ENCODE measurements around the gene ZNF516. TPM values are rescaled to one million over a fixed set of nuclear protein-coding genes. Genes with fewer than 3 reads are reported as not detected.

The ZNF516 gene
- total and polyA plus RNA-seq, 2 experiments from 2014 or later = 18.2 to 29.2 TPM

- Histone ChIP-seq H3K4me2 (no peak overlapping the region), H3K4me1 (ENCODE audit: insufficient read depth) (peaks cover 8% of the 10 kb centered on the region), H2AFZ (no peak overlapping the region), H3K27ac (no peak overlapping the region), H4K20me1 (ENCODE audit: insufficient read depth, poor library complexity, severe bottlenecking) (peaks cover 72% of the 10 kb centered on the region), H3K4me3 (no peak overlapping the region), H3K79me2 (peaks cover 83% of the 10 kb centered on the region), H3K9me2 (replicated peaks; ENCODE audit: insufficient read depth) (no peaks in the 10 kb centered on the region), H3K36me3 (replicated peaks; ENCODE audit: insufficient read depth, low read depth) (no peaks in the 10 kb centered on the region), H3K27me3 (no peaks in the 10 kb centered on the region), H3K9me3 (ENCODE audit: low read depth) (no peaks in the 10 kb centered on the region)
- WGBS (ENCODE audit: low lambda C conversion rate, missing lambda C conversion rate) = 88% methylated on average over 17 of the region's 25 CpGs
- no peak for DNase-seq (ENCODE audit: low spot score)
- no peak for TF ChIP-seq EZH2phosphoT487 (IDR thresholded peaks at IDR 0.05; ENCODE audit: low read depth, severe bottlenecking, unreplicated experiment)
- TF ChIP-seq EZH2 (IDR thresholded peaks at IDR 0.05; ENCODE audit: borderline replicate concordance) = no peak
- TF ChIP-seq, protein P1, sequence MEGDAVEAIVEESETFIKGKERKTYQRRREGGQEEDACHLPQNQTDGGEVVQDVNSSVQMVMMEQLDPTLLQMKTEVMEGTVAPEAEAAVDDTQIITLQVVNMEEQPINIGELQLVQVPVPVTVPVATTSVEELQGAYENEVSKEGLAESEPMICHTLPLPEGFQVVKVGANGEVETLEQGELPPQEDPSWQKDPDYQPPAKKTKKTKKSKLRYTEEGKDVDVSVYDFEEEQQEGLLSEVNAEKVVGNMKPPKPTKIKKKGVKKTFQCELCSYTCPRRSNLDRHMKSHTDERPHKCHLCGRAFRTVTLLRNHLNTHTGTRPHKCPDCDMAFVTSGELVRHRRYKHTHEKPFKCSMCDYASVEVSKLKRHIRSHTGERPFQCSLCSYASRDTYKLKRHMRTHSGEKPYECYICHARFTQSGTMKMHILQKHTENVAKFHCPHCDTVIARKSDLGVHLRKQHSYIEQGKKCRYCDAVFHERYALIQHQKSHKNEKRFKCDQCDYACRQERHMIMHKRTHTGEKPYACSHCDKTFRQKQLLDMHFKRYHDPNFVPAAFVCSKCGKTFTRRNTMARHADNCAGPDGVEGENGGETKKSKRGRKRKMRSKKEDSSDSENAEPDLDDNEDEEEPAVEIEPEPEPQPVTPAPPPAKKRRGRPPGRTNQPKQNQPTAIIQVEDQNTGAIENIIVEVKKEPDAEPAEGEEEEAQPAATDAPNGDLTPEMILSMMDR (IDR thresholded peaks at IDR 0.05; ENCODE audit: poor library complexity) = no peak
These were observed 93.5 kb downstream of the ZNF516 start for GRCh38 chr18:76401498-76401897.

DNA sequence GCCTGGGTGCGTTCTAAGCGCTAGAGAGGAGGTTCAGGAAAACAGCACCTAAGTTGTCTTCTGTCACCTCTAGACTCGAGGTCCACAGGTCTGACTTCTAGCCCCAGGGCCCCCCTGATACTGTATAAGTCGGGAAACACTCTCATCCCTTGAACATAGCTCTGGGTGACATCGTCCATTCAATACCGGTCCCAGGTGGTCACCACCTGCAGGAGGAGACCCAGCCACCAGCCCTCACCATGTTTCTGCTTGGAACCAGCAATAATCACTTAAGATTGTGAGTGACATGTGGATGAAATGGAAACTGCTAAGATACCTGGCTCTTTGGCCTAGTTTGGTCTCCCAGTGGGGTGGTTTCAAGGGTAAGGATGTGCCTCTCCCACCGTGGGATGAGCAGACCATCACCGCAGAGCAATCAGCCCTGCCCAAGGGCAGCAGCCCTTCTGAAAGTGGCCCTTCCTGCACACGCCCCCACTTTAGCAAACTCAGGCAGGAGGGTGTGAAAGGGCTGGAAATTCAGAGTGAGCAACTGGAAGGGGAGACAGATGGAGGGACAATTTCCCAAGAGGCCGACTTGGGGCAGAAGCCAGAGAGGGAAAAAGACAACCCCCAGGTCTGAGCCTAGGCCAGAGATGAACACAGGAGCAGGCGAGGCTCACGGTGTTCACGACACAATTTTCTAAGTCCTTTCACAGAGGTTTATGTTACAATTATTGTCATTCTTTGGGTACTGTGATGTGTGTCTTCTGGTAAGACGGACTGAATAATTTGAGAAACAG is 95.2 kb downstream of the ZNF516 start:
- no peak overlapping the region for H2AFZ ChIP-seq
- DNase-seq (ENCODE audit: low spot score) = no peak
- peaks cover 11% of the 10 kb centered on the region for H3K4me1 ChIP-seq (ENCODE audit: insufficient read depth)
- H3K4me2 ChIP-seq = no peak overlapping the region
- H3K9me3 ChIP-seq (ENCODE audit: low read depth) = no peaks in the 10 kb centered on the region
- H4K20me1 ChIP-seq (ENCODE audit: insufficient read depth, poor library complexity, severe bottlenecking) = peaks cover 72% of the 10 kb centered on the region
- no peaks in the 10 kb centered on the region for H3K9me2 ChIP-seq (replicated peaks; ENCODE audit: insufficient read depth)
- H3K27ac ChIP-seq = no peak overlapping the region
- TF ChIP-seq, protein P1 (IDR thresholded peaks at IDR 0.05; ENCODE audit: poor library complexity) = no peak
- no peak for TF ChIP-seq EZH2 (IDR thresholded peaks at IDR 0.05; ENCODE audit: borderline replicate concordance)
- no peak for TF ChIP-seq EZH2phosphoT487 (IDR thresholded peaks at IDR 0.05; ENCODE audit: low read depth, severe bottlenecking, unreplicated experiment)
- peaks cover 81% of the 10 kb centered on the region for H3K79me2 ChIP-seq
- 85% methylated on average over 14 of the region's 14 CpGs for WGBS (ENCODE audit: low lambda C conversion rate, missing lambda C conversion rate)
- no peak overlapping the region for H3K4me3 ChIP-seq
- H3K27me3 ChIP-seq = no peaks in the 10 kb centered on the region
- no peaks in the 10 kb centered on the region for H3K36me3 ChIP-seq (replicated peaks; ENCODE audit: insufficient read depth, low read depth)

- DNase-seq (ENCODE audit: low spot score) = peak; percentile 89
- WGBS (ENCODE audit: low lambda C conversion rate, missing lambda C conversion rate) = 20% methylated on average over 14 of the region's 14 CpGs
- no peak overlapping the region for H3K27ac ChIP-seq
- H3K4me2 ChIP-seq = no peak overlapping the region
- H3K36me3 ChIP-seq (replicated peaks; ENCODE audit: insufficient read depth, low read depth) = no peaks in the 10 kb centered on the region
- peaks cover 72% of the 10 kb centered on the region for H4K20me1 ChIP-seq (ENCODE audit: insufficient read depth, poor library complexity, severe bottlenecking)
- H2AFZ ChIP-seq = no peak overlapping the region
- H3K9me3 ChIP-seq (ENCODE audit: low read depth) = no peaks in the 10 kb centered on the region
- H3K27me3 ChIP-seq = no peaks in the 10 kb centered on the region
- TF ChIP-seq EZH2phosphoT487 (IDR thresholded peaks at IDR 0.05; ENCODE audit: low read depth, severe bottlenecking, unreplicated experiment) (no peak), EZH2 (IDR thresholded peaks at IDR 0.05; ENCODE audit: borderline replicate concordance) (no peak)
- TF ChIP-seq, protein P1 (IDR thresholded peaks at IDR 0.05; ENCODE audit: poor library complexity) = peak; percentile 95
- H3K4me1 ChIP-seq (ENCODE audit: insufficient read depth) = peaks cover 12% of the 10 kb centered on the region
- H3K9me2 ChIP-seq (replicated peaks; ENCODE audit: insufficient read depth) = no peaks in the 10 kb centered on the region
- H3K4me3 ChIP-seq = no peak overlapping the region
- H3K79me2 ChIP-seq = peaks cover 78% of the 10 kb centered on the region
These were observed 96.0 kb downstream of the ZNF516 start for GRCh38 chr18:76398896-76399612.

Data from hepatocyte (in vitro differentiated cells).